LNCAP (cell line): ENCODE results near the gene GTF2A1.

Experiments
- TF ChIP-seq, protein P1 (sequence below): fragments of 450-650 bp; IDR thresholded peaks from 2 replicates; pipeline ENCODE4 v1.5.1; 2017; ENCODE audit warnings: mild to moderate bottlenecking

GTF2A1 gene

DNA sequence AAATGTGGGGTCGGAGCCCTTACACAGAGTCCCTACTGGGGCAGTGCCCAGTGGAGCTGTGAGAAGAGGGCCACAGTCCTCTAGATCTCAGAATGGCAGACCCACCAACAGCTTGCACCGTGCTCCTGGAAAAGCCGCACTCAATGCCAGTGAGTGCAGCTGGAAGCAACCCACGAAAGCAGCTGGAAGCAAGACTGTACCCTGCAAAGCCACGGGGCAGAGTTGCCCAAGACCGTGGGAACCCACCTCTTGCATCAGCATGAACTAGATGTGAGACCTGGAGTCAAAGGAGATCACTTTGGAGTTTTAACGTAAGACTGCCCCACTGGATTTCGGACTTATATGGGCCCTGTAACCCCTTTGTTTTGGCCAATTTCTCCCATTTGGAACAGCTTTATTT lies 12.3 kb downstream of the GTF2A1 start:
- TF ChIP-seq, protein P1, sequence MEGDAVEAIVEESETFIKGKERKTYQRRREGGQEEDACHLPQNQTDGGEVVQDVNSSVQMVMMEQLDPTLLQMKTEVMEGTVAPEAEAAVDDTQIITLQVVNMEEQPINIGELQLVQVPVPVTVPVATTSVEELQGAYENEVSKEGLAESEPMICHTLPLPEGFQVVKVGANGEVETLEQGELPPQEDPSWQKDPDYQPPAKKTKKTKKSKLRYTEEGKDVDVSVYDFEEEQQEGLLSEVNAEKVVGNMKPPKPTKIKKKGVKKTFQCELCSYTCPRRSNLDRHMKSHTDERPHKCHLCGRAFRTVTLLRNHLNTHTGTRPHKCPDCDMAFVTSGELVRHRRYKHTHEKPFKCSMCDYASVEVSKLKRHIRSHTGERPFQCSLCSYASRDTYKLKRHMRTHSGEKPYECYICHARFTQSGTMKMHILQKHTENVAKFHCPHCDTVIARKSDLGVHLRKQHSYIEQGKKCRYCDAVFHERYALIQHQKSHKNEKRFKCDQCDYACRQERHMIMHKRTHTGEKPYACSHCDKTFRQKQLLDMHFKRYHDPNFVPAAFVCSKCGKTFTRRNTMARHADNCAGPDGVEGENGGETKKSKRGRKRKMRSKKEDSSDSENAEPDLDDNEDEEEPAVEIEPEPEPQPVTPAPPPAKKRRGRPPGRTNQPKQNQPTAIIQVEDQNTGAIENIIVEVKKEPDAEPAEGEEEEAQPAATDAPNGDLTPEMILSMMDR, result no peak

DNA sequence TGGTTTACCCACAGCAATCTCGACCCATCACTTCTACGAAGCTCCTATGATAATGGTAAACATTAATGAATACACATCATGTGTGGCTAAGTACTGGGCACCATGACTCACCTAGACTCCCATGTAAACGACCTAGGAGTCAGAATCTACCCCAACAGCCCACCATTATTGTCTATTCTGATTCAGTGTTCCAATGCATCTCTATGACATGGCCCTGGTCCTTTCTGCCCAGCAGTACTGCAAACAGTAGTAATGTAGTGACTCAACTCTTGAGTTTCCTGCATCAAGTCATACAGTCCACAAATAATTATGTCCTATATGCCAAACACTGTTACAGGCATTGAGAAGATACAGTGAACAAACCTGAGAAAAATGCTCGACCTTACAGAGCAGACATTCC lies 14.6 kb downstream of the GTF2A1 start:
- TF ChIP-seq, protein P1, result no peak

DNA sequence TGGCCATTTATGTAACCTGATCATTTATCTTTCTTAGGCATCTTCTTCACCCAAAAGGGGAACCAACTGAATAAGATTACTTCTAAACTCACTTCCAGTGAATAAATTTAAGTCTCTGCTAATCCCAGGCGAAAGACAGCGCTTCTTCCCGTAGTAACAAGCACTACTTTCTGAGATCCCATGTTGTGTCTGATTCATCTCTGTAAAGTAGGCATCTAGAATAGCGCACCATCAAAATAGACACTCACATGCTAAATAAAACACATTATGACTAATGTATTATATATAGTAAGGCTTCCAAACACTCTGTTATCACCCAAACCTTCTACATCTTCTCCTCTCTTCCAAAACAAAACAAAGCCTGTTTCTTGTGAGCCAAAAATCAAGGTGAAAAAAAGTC lies 15.1 kb downstream of the GTF2A1 start:
- TF ChIP-seq, protein P1, result no peak

DNA sequence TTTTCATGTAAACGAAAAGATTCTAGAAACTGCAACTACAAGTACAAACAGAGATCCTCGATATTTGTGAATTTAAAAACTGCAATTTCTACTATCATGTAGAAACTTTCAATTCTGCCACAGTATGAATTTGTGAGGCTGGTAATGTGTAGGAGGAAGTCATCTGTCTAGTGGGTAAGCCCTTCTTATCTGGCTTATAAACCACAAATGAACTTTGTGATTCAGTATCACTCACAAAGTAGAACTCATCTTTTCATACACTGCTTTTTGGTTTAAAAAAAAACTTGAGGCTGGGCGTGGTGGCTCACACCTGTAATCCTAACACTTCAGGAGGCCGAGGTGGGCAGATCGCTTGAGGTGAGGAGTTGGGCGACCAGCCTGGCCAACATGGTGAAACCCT lies 20.7 kb downstream of the GTF2A1 start:
- TF ChIP-seq, protein P1, result no peak

DNA sequence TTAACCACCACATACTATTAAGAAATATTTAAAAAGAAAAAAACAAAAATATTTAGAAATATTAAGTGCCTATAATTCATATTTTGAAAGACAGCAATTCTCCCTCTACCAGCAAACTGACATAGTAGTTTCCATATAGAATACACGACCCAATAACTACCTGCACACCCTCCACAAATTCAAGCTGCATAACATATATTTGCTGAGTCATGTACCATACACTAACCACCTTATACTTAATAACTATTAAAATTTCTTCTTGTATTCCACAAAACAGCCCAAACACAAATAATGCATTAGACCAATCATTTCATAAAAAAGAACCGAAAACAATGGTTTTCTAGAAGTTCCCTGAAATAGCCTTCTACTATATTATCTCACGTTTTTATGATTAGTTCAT lies 21.7 kb downstream of the GTF2A1 start:
- TF ChIP-seq, protein P1, result no peak

DNA sequence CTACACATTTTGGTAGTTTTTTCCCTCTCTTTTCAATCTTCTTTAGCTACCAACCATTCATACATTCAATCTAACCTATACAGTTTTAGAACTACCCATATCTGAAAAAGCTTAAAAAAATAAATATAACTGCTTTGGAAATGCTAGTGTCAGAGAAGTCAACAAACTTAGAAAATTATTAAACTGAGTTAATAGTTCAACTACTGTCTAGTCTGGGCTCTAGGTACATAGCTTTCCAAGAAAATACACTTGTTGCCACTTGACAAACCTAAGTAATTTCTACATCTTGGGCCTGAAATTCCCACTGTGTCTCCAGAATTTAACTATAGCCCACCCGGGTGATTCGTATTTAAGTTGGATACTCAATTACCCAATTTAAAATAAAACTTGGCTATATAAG lies 22.1 kb downstream of the GTF2A1 start:
- TF ChIP-seq, protein P1, result no peak

DNA sequence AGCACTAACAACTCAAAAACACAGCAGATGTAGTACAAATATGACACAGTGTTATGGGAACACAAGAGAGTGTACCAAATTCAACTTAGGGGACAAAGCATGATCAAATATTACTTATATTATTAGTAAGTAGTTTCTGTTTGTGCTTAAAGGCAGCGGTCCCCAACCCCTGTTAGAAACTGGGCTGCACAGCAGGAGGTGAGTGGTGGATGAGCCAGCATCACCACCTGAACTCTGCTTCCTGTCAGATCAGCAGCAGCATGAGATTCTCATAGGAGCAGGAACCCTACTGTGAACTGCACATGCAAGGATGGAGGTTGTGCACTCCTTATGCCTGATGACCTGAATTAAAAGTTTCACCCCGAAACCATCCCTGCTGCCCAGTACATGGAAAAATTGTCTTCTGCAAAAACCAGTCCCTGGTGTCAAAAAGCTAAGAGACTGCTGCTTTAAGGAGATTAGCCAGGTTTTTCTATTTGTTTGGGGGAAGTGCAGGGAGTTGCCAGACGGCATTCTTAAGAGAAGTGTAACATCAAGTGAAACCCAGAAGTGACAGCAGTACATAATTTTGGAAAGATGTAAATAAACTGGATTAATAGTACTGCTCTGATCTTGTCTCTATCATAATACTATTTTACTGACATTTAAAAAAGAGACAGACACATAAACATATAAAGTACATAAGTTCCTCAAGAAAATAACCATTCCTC lies 26.7 kb downstream of the GTF2A1 start:
- TF ChIP-seq, protein P1, result no peak

DNA sequence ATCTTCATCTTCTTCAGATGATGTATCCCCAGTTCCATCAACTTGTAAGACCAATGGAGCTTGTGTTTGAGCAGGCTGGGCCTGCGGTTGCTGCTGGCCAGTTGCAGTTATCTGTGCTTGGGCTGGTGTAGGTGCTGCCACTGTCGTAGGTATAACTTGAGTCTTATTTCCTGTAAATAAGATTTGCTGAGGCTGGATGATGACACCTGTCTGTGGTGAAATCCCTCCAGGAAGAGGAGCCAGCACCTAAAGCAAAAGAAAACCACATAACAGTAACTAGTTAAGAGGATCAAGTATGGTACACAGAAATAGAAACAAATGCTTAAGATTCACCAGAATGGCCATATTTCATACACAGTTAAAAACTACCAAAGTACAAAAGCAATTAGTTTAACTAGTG lies 28.2 kb downstream of the GTF2A1 start:
- TF ChIP-seq, protein P1, result no peak
